ENCODE results near the gene MOG. TPM values are rescaled to one million over a fixed set of nuclear protein-coding genes. Genes with fewer than 3 reads are reported as not detected.

The MOG gene
- total and polyA plus RNA-seq, 12 donors = not detected

GRCh38 chr6:29702519-29703103, 45.7 kb downstream of the MOG start:
- Histone ChIP-seq H3K27me3 (no peaks in the 10 kb centered on the region), H3K9me3 (replicated peaks in 1 of 3) (no peaks in the 10 kb centered on the region), H3K4me3 (no peak overlapping the region), H3K36me3 (replicated peaks in 1 of 2) (no peaks in the 10 kb centered on the region), H3K27ac (no peak overlapping the region), H3K4me1 (replicated peaks in 1 of 2) (no peaks in the 10 kb centered on the region)
- 24 to 44% (median 32%) methylated on average over 6 to 17 of the region's 17 CpGs for WGBS, 4 donors
- intact Hi-C loops (cut with DNase I) = loop anchor here in 1 of 2 donors (5.0 to 10.0 kb wide), 2 partner anchors 135 to 312 kb away; no protein-coding TSS in a partner anchor
- DNase-seq = peak in 1 of 7 donors; percentile 68
- TF ChIP-seq POLR2A (IDR thresholded peaks at IDR 0.05) = no peak
- TF ChIP-seq, protein P1, sequence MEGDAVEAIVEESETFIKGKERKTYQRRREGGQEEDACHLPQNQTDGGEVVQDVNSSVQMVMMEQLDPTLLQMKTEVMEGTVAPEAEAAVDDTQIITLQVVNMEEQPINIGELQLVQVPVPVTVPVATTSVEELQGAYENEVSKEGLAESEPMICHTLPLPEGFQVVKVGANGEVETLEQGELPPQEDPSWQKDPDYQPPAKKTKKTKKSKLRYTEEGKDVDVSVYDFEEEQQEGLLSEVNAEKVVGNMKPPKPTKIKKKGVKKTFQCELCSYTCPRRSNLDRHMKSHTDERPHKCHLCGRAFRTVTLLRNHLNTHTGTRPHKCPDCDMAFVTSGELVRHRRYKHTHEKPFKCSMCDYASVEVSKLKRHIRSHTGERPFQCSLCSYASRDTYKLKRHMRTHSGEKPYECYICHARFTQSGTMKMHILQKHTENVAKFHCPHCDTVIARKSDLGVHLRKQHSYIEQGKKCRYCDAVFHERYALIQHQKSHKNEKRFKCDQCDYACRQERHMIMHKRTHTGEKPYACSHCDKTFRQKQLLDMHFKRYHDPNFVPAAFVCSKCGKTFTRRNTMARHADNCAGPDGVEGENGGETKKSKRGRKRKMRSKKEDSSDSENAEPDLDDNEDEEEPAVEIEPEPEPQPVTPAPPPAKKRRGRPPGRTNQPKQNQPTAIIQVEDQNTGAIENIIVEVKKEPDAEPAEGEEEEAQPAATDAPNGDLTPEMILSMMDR (IDR thresholded peaks at IDR 0.05) = peak in 3 of 6 experiments; percentile 31 to 54 (median 41)

GRCh38 chr6:29705389-29706231, 48.7 kb downstream of the MOG start:
- no peaks in the 10 kb centered on the region for H3K9me3 ChIP-seq (replicated peaks in 1 of 3)
- peaks cover 8% of the 10 kb centered on the region for H3K27me3 ChIP-seq
- peak; percentile 37 to 64 (median 47) for DNase-seq
- no peak overlapping the region for H3K4me3 ChIP-seq
- H3K4me1 ChIP-seq (replicated peaks in 1 of 2) = no peaks in the 10 kb centered on the region
- no peak overlapping the region for H3K27ac ChIP-seq
- TF ChIP-seq POLR2A (IDR thresholded peaks at IDR 0.05) = no peak
- TF ChIP-seq, protein P1 (IDR thresholded peaks at IDR 0.05) = peak; percentile 46 to 80 (median 68)
- H3K36me3 ChIP-seq (replicated peaks in 1 of 2) = no peaks in the 10 kb centered on the region
- 28 to 37% (median 33%) methylated on average over 10 of the region's 10 CpGs for WGBS, 4 donors
- intact Hi-C loops (cut with DNase I) = loop anchor here (2.0 to 10.0 kb wide), 2 partner anchors 127 to 309 kb away; no protein-coding TSS in a partner anchor

GRCh38 chr6:29708432-29709179, 51.7 kb downstream of the MOG start:
- TF ChIP-seq POLR2A (IDR thresholded peaks at IDR 0.05) = no peak
- TF ChIP-seq, protein P1 (IDR thresholded peaks at IDR 0.05) = no peak
- no peak for DNase-seq
- Histone ChIP-seq H3K27me3 (peaks cover 8% of the 10 kb centered on the region), H3K4me1 (replicated peaks in 1 of 2) (no peaks in the 10 kb centered on the region), H3K27ac (no peak overlapping the region), H3K4me3 (no peak overlapping the region), H3K36me3 (replicated peaks in 1 of 2) (no peaks in the 10 kb centered on the region), H3K9me3 (replicated peaks in 1 of 3) (no peaks in the 10 kb centered on the region)
- 61% methylated on average over 11 of the region's 11 CpGs for WGBS, 4 donors
- intact Hi-C loops (cut with DNase I) = loop anchor here in 1 of 2 donors (10.0 kb wide), 1 partner anchor 306 kb away; no protein-coding TSS in a partner anchor

- Histone ChIP-seq H3K36me3 (replicated peaks in 1 of 2) (no peaks in the 10 kb centered on the region), H3K27ac (no peak overlapping the region), H3K9me3 (replicated peaks in 1 of 3) (no peaks in the 10 kb centered on the region), H3K4me1 (replicated peaks in 1 of 2) (no peaks in the 10 kb centered on the region), H3K4me3 (no peak overlapping the region), H3K27me3 (peaks cover 8% of the 10 kb centered on the region)
- DNase-seq = no peak
- intact Hi-C loops (cut with DNase I) = loop anchor here in 1 of 2 donors (10.0 kb wide), 1 partner anchor 306 kb away; no protein-coding TSS in a partner anchor
- TF ChIP-seq, protein P1 (IDR thresholded peaks at IDR 0.05) = no peak
- TF ChIP-seq POLR2A (IDR thresholded peaks at IDR 0.05) = no peak
- 36 to 48% (median 45%) methylated on average over 4 of the region's 4 CpGs for WGBS, 4 donors
These were observed 52.3 kb downstream of the MOG start for GRCh38 chr6:29709188-29709587.
